DLD1 (cell line): ENCODE results near the gene SUGP1.
"Not testable (repeated sequence)": the region's sequence is repeated elsewhere in the genome, so short reads cannot be mapped to it uniquely, and the experiment has no call there.

Experiments
- in situ Hi-C: cut with HindIII; loops from 2 replicates; pipeline ENCODE4 v1.10.0; 2017; ENCODE audit warnings: low sequenced_read_pairs

SUGP1 gene

DNA sequence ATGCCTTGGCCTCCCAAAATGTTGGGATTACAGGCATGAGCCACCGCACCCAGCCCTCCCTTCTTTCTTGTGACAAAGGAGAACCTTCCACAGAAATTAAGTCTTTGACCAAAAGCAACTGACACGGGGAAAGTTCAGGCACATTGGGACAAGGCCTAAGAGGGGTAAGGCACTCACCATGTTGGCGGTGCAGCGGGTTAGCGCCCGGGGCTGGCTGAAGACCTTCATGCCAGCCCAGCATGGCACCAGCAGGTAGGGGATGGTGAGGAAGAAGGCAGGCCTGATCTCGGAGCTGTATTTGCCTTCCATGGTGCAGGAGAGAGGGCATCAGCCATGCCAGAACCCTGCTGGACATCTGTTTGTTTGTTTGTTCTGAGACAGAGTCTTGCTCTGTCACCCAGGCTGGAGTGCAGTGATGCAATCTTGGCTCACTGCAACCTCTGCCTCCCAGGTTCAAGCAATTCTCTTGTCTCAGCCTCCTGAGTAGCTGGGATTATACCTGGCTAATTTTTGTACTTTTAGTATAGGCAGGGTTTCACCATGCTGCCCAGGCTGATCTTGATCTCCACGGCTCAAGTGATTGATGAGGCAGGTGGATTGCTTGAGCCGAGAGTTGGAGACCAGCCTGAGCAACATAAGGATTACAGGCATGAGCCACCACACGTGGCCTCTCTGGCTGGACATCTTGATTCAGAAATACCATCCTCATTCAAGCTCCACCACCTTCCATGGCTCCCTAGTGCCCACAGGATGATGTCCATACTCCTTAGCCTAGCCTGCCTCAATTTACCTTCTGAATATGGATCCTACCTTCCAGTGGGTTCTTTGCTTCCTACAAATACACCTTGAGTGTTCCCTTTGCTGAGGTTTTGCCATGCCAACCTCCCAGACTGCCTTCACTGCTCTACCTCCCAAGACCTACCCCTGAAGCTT lies 51.6 kb downstream of the SUGP1 start:
- in situ Hi-C loops = no loop called here

DNA sequence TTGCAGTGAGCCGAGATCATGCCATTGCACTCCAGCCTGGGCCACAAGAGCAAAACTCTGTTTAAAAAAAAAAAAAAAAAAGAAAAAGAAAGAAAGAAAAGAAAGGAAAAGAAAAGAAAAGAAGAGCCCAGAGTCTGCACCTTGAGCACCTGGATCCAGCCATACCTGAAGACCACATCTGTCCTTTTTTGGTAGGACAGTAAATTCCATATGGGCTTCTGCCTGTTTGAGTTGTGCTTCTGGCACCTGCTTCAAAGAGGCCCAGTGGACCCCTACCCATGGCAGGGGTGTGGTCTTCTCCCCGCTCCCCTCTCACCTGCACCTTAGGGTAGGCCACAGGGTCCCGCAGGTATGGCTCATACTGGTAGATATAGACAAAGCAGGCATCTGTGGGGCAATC lies 53.0 kb downstream of the SUGP1 start:
- in situ Hi-C loops = no loop called here

DNA sequence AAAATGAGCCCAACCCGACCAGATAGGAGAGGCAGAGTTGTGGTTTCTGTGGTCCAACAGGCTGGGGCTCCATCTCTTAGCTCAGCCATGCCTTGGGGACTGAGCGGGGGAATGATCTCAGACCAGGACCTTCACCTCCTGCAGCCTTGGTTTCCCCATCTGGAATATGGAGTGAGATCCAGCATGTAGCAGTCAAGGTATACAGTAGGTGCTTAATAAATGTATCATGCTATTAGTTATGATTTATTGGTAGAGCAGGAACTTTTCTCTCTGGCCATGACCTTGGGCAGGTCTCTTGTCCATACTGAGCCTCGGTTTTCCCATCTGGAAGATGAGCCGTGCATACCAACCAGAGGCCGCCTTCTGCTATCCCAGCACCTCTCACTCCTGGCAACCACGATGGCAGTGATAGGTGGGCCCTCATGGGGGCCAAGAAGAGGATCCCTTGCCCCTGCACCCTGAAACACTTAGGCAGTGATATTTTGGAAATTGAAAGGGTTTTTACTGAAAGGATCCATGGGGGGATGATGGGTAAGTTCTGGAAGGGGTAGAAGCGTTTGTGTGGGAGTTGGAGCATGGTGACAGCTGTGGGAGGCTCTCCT lies 56.3 kb downstream of the SUGP1 start:
- in situ Hi-C loops = no loop called here

DNA sequence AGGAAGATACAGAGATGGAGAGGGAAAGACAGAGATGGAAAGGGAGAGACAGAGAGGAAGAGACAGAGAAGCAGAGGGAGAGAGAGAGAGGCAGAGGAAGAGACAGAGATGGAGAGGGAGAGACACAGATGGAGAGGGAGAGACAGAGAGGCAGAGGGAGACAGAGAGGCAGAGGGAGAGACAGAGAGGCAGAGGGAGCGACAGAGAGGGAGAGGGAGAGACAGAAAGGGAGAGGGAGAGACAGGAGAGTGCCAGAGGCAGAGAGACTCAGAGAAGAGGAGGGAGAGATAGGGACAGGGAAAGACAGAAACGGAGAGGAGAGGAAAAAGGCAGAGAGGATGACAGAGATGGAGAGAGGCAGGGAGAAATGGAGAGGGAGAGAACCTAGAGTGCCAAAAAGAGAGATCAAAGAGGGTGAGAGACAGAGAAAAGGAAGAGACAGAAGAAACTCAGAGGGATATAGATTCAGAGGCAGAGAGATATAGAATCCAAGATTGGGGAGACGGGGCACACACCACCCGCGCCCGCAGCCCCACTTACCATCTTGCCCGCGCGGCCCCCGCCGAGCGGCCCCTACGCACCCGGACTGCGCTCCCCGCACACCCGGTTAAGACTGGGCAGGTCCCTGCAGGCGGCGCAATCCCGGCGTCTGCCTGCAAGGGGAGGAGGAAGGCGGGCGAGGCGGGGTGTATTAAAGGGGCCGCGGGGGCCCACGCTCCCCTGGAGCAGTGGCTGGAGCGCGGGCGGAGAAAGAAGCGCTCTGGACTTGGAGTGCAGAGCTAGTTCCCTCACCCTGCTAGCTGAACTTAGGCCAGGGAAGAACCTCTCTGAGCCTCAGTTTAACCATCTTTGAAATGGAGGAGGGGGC lies 57.9 kb downstream of the SUGP1 start:
- in situ Hi-C loops = no loop called here

DNA sequence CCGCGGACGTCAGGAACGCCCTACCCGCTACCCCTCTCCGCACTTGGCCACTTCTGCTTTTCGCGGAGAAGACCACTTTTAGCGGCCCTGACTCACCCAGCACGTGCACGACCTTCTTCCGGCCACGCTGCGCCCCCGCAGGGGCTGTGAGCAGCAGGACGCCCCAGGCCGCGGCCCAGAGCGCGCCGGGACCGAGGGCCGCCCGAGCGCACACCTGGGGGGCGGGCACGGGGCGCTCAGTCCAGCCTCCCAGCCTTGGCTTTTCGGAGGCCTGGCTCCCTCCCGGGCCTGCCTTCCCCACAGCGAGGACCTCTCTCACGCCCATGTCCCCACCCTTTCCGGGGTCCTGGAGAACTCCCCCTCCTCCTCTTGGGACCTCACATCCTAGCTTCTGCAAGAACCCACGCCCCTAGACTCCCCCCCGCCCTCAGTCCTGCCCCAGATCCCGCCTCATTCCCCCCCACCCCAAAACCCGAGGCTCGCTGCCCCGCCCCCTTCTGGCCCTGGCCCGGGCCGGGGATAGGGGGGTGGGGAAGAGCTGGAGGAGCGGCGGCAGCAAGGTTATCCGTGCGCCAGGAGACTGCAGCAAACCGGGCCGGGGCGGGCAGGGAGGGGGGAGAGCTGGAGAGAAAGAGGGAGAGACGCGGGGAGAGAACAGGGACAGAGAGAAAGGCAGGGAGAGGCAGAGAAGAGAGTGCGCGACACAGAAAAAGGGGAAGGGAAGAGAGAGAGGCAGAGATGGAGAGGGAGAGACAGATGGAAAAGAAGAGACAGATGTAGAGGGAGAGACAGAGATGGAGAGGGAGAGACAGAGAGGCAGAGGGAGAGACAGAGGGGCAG lies 58.7 kb downstream of the SUGP1 start:
- in situ Hi-C loops = no loop called here

DNA sequence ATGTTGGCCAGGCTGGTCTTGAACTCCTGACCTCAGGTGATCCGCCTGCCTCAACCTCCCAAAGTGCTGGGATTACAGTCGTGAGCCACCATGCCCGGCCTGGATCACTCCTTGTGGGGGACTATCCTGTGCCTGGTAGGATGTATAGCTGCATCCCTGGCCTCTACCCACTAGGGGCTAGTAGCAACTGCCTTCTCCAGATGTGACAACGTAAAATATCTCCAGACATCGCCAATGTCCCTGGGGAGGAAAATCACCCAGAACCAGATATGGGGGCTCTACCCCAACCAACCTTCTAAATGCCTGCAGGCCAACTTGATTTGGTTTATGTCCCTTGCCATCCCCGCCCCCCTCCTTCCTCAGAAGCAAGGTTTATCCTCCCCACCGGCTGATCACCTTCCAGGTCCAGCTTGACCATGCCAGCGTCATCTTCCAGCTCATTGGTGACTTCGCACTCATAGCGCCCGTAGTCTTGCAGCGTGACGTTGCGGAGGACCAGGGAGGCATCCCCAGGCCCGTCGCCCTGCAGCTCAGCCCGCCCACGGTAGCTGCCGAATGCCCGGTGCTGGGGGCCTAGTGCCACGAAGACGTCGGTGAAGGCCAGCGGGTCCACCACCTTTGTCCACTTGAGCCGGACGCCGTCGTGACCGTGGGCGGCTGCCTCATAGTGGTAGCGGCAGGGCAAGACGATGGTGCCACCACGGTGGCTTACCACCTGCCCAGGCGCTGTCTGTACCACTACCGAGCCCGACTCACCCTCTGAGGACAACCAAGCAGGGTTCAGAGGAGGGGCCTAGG lies 59.7 kb downstream of the SUGP1 start:
- in situ Hi-C loops = no loop called here

DNA sequence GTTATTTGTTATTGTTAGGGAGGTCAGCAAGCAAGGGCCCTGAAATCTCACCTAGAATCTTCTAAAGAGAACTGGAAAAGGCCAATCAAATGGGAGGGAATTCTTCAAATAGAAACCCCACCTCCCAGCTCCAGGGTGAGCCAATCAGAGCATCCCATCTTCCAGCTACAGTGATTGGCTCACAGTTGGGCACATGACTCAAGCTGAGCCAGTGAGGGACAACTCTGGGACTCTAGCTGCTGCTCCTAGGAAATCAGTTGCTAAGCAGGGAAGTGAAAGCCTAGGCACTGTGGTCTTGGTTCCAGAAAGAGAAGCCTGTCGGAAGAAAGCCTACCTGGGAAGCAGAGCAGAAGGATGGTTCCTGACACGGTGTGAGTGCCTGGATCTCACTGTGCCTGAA lies 60.6 kb downstream of the SUGP1 start:
- in situ Hi-C loops = no loop called here

DNA sequence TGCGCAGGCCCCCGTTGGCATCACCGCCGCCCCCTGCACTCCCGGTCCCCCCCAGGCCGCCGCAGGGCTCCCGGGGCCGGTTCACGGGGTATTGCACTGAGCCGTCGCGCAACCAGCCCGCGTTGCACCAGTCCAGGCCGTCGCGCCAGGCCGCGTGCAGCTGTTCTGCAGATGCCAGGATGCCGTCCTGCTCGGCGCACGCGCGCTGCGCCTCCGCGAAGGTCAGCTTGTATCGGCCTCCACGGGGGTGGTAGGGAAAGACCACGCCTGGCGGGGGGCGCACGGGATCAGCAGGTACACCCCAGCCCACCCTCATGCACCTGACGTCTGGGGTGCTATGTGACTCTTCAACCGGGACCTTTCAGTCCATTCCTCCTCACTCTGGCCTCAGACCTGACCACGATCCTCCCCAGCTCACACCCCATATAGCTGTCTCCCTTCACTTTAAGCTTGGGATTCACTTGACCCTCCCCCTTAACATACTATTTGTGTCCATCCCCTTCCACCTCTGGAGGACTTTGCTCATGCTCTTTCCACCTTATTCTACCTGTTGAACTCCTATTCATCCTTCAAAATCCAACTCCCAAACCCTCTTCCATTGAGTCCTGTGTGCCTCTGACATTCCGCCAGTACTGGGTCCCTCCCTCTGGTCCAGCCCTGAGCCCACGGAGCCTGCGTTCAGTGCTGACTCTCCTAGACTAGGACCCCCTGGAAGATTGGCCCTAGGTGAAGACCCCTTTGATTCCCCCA lies 61.5 kb downstream of the SUGP1 start:
- in situ Hi-C loops = no loop called here

DNA sequence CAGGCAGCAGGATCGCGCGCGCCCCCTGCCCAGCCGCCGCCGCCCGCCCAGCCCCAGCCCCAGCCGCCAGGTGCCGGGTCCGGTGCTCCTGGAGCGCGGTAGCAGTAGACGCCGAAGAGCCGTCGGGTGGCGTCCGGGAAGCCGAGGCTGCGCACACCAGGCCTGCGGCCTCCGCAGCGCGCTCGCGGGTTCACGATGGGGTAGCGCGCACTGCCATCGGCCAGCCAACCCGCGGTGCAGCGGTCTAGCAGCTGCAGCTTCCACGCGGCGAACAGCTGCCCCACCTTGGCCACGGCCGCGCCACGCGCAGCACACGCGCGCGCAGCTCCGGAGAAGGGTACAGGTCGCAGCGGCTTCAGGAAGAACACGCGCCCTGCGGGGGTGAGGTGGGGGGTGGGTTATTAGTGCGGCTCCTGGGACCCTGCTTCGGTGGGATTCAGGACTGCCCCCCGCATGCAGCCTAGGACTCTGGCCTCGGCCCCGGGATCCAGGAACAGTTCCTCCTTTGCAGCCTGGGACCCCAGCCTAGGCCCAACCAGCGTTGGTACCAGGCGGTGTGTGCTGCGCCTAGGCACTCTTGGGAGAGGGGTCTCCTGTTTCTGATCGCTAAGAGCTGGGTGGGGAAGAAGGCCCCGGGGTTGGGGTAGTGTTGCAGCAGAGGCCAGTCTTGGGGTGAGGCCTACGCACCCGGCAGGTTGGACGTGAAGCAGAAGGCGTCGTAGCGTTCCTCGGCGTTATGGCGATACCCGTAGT lies 62.3 kb downstream of the SUGP1 start:
- in situ Hi-C loops = no loop called here

DNA sequence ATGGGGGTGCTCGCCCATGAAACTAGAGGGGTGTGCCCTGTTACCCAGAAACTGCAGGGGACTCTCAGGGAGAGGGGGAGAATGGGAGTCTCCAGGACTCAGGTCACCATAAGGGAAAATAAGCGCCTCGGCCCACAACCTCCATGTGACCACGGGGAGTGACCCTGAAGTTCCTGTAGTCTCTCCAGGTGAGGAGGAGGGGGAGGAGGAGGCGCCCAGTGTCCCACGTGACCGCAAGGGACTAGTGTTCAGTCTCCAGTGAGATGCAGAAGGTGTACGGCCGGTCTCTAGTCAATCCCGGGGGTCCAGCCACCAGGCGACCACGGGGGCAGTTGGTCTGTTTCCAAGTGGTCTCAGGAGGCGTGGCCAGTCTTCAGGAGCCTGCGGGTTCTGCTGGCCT lies 63.2 kb downstream of the SUGP1 start:
- in situ Hi-C loops = no loop called here

DNA sequence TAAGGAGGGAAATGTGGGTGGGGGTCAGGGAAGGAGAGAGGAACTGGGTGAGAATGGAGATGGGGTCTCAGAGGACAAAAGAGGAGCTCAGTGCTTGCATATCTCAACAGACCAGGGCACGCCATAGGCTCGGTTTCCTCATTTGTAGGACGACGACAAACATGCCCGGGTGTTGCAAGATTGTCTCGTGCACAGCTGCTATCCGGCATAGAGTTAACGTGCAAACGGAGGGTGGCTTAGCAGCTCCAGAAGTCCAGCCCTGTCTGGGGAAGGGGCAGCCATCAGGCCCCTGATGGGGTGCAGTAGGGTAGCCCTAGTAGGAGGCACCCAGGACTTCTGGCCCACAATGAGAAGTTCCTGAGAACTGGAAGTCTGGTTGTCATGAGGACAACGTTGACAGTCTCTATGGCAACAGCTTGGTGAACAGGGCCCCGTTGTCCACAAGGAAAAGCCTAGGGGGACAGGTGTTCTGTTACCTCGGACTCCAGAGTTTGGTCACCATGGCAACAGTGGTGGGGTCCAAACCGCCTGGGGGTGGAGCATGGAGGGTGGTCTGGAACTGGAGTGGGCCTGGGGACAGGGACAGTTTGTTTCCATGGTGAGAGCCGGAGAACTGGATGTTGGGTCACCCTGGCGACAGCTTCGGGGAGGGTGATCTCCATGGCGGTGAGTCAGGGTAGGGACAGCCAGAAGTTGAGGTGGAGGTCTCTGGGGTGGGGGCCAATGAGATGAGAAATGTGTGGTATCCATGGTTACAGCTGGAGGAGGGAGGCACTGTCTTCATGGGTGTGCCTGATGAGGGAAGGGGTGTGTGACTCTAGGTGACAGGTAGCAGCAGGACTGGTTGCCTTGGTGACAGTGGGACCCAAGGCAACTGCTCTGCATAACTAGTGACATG lies 64.0 kb downstream of the SUGP1 start:
- in situ Hi-C loops = no loop called here

DNA sequence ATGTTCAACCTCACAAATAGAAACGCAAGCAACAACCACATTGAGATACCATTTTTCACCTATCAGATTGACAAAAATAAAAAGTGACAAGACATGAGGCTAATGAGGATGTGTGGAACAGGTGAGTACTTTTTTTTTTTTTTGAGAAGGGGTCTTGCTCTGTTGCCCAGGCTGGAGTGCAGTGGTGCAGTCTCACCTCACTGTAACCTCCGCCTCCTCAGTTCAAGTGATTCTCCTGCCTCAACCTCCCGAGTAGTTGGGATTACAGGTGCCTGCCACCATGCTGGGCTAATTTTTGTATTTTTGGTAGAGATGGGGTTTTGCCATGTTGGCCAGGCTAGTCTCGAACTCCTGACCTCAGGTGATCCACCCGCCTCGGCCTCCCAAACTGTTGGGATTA lies 66.9 kb downstream of the SUGP1 start:
- in situ Hi-C loops = not testable (repeated sequence)

DNA sequence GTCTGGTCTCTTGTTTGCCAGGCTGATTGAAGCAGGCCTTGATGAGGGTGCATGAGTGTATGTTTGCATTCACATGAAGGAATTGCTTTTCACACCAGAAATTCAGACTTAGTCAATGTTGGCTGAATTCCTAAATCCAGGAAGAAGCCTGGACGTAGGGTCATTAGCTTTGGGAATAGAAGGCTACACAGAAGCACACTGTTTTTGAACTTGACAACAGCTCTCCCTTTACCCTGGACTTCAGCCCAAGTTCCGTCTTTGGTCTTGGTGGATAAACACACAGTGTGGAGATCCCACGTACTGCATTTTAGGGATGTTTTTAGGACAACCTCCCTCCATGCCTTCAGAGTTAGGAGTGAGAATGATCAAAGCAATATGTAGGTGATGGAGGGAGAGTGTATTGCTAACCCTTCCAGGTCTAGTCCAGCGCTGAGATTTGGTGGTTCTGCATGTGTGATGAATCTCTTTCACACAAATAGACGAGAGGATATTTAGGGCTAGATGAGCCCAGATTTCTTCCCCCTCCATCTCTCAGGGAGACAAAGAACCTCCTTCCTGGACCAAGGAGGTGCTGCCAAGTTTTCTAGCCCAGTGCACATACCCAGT lies 70.0 kb downstream of the SUGP1 start:
- in situ Hi-C loops = no loop called here

DNA sequence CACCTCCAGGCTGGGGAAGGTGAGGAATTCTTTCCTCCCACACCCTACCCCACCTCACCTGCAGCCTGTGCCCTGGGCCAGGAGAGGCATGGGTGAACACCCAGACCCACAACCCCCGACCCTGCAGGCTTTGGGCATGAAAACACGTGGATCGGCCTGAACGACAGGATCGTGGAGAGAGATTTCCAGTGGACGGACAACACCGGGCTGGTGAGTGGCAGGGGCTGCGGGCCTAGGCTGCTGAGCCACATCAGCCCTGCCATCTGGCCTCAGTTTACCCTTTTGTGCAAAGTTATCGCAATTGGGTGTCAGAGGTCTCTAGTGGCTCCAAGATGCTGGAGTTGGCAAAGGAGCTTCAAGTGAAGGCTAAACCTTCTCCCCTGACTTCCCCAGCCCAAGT lies 79.8 kb downstream of the SUGP1 start:
- in situ Hi-C loops = no loop called here

DNA sequence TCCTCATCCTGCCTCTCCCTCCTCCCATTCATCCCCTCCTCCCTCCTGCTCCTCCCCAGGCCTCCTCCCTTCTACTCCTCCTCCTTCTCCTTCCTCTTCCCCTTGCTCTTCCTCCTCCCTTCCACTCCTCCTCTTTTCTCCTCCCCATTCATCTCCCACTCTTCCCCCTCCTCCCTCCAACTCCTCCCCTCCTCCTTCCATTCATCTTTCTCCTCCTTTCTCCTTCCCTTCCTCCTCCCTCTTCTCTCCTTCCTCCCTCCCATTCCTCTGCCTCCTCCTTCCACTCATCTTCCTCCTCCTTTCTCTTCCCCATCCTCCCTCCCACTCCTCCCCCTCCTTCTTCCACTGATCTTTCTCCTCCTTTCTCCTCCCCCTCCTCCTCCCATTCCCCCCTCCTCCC lies 80.6 kb downstream of the SUGP1 start:
- in situ Hi-C loops = no loop called here

DNA sequence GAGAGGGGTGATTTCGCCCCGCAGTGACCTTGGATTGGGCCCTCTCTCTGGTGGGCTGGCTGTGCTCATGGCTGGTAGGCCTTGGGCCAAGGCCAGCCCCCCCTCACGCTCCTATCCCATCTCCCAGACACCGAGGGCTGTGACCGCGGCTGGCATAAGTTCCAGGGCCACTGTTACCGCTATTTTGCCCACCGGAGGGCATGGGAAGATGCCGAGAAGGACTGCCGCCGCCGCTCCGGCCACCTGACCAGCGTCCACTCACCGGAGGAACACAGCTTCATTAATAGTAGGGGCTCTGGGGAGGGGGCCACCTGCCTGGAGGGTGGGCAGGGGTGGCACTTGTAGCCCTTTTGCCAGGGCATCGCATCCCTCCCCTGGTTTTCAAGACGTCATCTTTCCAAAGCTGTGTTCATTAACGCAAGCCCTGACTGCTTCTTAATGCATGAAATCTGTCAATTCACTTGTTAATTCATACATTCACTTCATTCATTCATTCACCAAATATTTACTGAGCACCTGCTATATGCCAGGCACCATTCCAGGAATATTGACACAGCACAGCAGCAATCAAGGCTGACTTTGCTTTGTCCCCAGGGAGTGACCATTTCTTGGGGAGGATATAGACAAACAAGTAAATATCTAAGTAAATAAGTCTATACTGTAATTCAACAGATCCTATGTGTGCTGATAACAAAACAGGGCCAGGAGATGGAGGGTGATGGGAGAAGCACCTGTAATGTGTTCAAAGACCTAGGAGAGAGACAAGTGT lies 82.0 kb downstream of the SUGP1 start:
- in situ Hi-C loops = no loop called here
